GM12891 (cell line): ENCODE data around the gene CFAP92.

ENCODE experiments used
- PAX5 ChIP-seq: IDR thresholded peaks from 2 replicates; pipeline ENCODE4 v1.6.1; 2011; ENCODE audit warnings: low read length, moderate library complexity, mild to moderate bottlenecking; ENCODE audit not compliant: insufficient read depth, severe bottlenecking
- POLR2A ChIP-seq: IDR thresholded peaks from 2 replicates; pipeline ENCODE4 v1.6.1; 2011; ENCODE audit warnings: low read depth, low read length, control low read depth
- POLR2AphosphoS5 ChIP-seq: IDR thresholded peaks from 2 replicates; pipeline ENCODE4 v1.6.1; 2011; ENCODE audit warnings: low read depth, low read length, control low read depth
- SPI1 ChIP-seq: IDR thresholded peaks from 2 replicates; pipeline ENCODE4 v1.6.1; 2011; ENCODE audit warnings: low read depth, low read length, control low read depth
- TAF1 ChIP-seq: IDR thresholded peaks from 2 replicates; pipeline ENCODE4 v1.6.1; 2011; ENCODE audit warnings: low read depth, low read length, control low read depth

- TF ChIP-seq POLR2A (no peak), TAF1 (no peak), SPI1 (no peak), PAX5 (no peak), POLR2AphosphoS5 (no peak)
Observed at GRCh38 chr3:129014793-129015345, 21.0 kb upstream of the CFAP92 start.
